Left lobe of liver (tissue), 2 donors: ENCODE measurements around the gene SULT1A4. TPM values are rescaled to one million over a fixed set of nuclear protein-coding genes. Genes with fewer than 3 reads are reported as not detected.
"Not testable (repeated sequence)": the region's sequence is repeated elsewhere in the genome, so short reads cannot be mapped to it uniquely, and the experiment has no call there.

Experiments used
- ATAC-seq: fragments of 200-7000 bp; cut with Tn5 transposase; one replicate; pipeline ENCODE4 v1.9.1; 2020; ENCODE audit warnings: mild to moderate bottlenecking, moderate library complexity
- DNase-seq: peaks from one replicate; pipeline ENCODE4 v3.0.0-alpha.2; 2020; ENCODE audit warnings: low spot score
- total RNA-seq: library from RNA; stranded (reverse); gene quantifications from one replicate; pipeline ENCODE4 v1.2.1, GENCODE V29; 2021
- donor health status: DM: no; HTN: no; CAD: no; lungs with moderate emphysema.
- donor health status: DM: no; HTN: yes; CAD: no.

The SULT1A4 gene
- total RNA-seq, result 8.3 TPM

DNA sequence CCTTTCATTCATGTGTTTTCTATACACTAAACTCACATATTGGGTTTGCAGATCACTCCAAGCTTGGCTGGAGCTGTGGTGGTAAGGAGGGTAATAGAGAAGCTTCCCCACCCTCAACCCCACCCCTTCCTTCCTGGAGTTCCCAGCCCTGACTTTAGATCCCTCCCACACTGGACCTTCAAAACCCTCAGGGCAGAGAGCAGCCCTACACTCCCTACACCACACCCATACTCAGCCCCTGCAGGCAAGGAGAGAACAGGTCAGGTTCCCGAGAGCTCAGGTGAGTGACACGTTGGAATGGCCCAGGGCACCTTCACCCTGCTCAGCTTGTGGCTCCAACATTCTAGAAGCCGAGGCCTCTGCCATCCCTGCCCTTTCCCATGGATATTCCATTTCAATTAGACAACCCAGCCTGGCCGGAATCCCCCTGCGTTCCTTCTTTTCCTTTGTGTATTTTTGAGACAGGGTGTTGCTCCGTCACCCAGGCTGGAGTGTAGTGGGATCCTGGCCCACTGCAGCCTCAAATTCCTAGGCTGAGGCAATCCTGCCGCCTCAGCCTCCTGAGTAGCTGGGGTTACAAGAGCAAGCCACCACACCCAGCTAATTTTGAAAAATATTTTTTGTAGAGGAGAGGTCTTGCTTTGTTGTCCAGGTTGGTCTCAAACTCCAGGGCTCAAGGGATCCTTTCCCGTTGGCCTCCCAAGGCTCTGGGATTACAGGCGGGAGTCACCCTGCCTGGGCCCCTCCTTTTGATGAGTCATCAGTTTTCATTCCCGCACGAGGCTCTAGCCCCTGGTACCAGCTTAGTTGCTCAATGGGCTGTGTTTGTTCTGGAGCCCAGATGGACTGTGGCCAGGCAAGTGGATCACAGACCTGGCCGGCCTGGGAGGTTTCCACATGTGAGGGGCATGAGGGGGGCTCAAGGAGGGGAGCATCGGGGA lies at the start of gene SULT1A4:
Gene SULT1A4 (plus strand): TSS at position 208 of the 941 bp plus-strand sequence. CDS start 1,473 bp downstream, outside the sequence.
- DNase-seq, result not testable (repeated sequence)
- ATAC-seq, result peak; percentile 78

DNA sequence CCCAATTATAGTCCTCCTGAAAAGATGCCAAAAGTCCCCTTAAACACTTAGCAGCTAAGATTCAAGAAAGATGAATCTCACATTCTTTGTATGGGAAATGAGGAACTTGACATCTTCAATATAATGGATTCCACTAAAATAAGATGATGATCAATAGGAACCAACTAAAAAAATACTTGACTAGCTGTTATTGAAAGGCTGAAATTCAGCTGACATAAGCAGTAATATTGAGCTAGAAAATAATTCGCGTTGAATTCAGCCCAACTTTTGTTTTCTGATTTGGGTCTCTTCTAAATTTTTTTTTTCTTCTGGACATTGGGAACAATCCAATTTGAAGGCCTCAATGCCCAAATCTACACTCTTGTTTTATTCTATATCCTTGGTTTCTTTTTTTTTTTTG lies 36.1 kb upstream of the SULT1A4 start:
- ATAC-seq, DNase-seq: not testable (repeated sequence)

DNA sequence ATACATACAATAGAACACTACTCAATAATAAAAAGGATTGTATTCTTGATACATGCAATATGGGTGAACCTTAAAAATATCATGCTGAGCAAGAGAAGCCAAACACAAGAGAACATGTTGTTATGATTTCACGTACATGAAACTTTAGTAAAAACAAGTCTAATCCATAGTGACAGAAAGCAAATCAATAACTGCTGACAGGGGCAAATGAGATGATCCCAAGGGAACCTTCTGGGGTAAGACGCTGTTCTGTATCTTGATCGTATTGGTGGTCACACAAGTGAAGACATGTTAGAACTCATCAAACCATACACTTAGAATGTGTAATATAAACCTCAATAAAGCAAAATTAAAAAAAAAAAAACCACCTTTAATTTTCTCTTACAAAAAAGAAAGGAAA lies 34.3 kb upstream of the SULT1A4 start:
- not testable (repeated sequence) for DNase-seq, ATAC-seq

DNA sequence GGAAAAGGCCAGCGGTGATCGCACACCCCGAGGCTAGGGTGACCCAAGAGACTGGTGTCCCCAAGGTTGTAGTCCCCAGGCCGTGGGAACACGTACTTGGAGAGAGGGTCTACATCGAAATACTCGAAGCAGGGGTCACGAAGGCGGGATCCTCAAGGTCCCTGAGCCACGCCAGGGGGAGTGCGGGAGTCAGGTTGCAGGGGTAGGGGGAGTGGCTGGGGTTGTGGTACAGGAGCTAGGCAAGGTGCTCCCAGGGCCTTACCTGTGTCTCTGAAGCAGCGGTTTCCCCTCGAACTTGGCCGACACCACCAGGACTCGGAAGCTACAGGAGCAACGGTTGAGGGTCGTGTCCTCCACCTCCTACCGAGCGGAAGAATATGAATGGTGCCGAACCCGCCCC lies 6.0 kb upstream of the SULT1A4 start:
- DNase-seq, result not testable (repeated sequence)
- ATAC-seq, result peak; percentile 41

DNA sequence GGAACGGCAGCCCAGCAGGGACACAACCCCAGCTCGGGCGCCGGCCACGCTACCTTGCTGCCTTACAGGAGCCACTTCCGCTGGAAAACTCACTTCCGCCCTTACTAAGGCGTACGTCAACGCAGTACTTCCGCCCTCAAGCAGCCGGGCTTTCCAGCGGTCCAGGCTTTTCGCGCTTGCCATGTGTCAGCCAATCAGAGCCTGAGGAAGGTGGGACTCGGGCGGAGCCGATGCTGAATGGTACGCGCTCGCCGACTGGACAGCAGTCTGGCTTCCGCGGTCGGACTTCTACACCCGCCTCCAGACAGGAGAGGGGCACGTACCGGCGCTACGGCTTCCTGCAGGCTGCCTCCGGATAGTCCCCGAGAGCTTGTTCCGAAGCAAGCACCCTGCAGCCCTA lies 5.4 kb upstream of the SULT1A4 start, which contains the start of the genes BOLA2 and SLX1B:
Gene BOLA2 (minus strand): TSS at position 83 of the 400 bp plus-strand sequence. CDS start 98 bp downstream, outside the sequence.
Gene SLX1B (plus strand): TSS at position 265 of the 400 bp plus-strand sequence.
- not testable (repeated sequence) for DNase-seq
- peak; percentile 86 for ATAC-seq

DNA sequence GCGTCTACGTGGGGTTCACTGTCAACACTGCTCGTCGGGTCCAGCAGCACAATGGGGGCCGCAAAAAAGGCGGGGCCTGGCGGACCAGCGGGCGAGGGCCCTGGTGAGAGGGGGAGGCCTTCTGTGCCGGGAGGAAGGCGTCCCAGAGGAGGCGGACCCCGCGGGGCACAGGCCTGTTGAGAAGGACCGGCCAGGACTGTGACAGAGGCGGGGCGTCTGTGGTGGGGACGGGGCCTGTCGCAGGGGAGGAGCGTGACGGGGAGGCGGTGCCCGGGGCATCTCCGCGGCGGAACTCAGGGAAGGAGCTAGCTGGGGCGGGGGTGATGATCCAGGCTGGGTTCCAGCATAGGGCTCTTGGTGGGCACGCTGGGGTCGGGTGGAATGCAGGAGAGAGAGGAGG lies 4.9 kb upstream of the SULT1A4 start:
- peak; percentile 77 for ATAC-seq
- DNase-seq, result not testable (repeated sequence)

DNA sequence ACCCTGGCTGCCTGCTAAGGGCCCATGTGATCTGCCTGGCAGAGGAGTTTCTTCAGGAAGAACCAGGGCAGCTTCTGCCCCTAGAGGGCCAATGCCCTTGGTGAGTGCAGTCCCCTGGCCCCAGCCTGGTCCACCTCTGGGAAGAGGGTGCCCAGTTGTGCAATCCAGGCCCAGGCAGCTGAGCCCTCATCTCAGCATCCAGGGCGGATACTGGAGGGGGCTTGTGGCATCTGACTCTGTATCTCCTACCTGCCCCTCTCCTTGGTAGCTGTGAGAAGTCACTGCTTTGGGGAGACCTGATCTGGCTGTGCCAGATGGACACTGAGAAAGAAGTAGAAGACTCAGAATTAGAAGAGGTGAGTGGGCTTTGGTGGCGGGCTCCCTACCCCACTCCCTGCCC lies 2.1 kb upstream of the SULT1A4 start:
- ATAC-seq, DNase-seq: not testable (repeated sequence)

DNA sequence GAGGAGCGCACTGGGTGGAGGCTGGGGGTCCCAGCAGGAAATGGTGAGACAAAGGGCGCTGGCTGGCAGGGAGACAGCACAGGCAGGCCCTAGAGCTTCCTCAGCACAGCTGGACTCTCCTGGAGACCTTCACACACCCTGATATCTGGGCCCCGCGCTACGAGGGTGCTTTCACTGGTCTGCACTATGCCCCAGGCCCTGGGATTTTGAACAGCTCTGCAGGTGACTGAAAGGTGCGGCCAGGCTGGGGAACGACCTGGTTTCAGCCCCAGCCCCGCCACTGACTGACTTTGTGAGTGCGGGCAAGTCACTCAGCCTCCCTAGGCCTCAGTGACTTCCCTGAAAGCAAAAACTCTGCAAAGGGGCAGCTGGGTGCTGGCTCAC lies 926 bp downstream of the SULT1A4 start:
- not testable (repeated sequence) for DNase-seq
- ATAC-seq, result peak; percentile 66

DNA sequence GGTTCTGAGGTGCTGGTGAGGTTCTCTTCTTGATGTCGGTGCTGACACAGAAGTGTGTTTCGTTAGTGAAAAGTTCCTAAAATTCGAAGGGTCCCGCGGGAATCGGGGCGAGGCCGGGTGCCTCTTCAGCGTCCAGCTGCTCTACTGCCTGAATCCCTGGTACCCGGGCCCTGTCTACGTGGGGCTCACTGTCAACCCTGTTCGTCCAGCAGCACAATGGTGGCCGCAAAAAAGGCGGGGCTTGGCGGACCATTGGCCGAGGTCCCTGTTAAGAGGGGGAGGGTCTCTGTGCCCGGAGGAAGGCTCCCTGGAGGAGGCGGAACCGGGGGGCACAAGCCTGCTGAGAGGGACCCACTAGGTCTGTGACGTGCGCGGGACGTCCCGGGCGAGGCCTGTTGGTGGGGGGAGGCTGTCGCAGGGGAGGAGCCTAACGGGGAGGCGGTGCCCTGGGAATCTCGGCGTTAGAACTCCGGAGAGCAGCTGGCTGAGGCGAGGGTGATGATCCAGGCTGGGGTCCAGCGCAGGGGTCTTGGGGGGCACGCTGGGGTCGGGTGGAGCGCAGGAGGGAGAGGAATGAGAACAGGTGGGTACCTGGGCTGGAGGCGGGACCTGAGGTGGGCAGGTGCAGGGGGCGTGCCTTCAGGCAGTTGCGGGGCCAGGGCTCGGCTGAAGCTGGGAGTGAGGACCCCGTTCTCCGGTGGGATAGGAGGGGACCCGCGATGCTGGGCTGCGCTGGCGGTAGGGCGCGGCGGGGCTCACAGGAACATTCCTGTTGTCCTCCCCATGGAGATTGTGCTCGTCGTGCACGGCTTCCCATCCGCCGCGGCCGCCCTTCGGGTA lies 6.5 kb downstream of the SULT1A4 start:
- DNase-seq, result not testable (repeated sequence)
- ATAC-seq, result peak; percentile 54

DNA sequence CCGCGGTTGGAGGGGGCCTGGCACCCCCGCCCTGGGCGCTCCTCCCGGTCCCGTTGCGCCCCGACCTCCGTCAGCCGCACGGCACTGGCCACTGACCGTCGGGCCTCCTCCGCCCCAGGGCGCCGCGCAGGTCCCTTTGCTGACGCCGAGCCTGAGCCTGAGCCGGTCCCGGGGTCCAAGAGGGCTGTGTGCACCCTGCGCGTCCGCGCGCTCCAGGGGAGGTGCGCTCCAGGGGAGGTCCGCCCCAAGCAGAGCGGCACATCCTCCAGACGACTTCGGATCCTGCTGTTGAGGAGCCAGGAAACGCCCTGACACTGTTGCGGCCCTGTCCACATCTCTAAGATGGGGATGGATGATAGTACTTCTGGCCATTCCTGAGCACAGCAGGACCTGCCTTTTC lies 7.2 kb downstream of the SULT1A4 start:
- DNase-seq, result not testable (repeated sequence)
- peak; percentile 14 for ATAC-seq

DNA sequence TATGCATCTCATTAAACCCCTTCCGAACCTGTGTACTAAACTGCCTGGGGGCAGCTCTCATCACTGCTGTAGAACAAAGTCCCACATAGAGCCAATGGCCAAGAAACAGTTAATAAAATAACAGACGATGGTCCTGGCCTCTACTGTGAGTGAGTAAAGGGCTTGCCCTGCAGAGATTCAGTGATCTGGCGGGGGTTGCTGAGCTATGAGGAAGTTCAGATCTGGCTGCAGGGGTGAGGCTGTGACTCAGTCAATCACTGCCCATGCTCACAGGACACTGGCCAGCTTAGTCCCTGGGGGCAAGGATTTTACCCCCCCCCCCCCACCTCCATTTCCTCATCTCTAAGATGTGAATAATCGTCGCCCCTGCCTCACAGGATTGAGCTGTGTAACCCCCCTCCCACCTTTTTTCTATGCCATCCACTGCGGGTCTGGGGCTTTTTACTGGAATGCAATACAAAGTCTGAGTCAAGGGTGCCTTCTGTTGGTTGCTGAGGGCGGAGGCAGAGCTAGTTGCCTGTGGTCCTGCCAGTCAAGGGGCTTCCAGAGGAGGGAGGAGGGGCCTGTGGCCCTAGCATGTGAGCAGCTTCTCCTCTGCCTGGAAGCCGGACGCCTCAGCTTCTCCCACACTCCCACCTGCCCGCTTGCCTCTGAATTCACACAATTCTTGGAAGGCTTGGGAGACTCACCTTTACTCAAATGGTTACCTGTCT lies 8.1 kb downstream of the SULT1A4 start:
- DNase-seq, ATAC-seq: not testable (repeated sequence)

DNA sequence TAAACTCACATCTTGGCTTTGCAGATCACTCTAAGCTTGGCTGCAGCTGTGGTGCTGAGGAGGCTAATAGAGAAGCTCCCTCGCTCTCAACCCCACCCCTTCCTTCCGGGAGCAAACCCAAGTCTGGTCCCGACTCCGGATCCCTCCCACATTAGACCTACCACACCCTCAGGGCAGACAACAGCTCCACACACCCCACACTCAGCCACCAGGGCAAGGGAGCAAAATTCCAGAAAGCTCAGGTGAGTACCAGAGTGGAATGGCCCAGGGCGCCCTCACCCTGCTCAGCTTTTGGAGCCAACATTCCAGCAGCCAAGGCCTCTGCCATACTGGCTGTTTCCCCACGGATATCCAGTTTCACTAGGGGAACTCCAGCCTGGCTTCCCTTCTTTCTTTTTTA lies 9.9 kb downstream of the SULT1A4 start:
- peak; percentile 79 for DNase-seq
- peak; percentile 88 for ATAC-seq

DNA sequence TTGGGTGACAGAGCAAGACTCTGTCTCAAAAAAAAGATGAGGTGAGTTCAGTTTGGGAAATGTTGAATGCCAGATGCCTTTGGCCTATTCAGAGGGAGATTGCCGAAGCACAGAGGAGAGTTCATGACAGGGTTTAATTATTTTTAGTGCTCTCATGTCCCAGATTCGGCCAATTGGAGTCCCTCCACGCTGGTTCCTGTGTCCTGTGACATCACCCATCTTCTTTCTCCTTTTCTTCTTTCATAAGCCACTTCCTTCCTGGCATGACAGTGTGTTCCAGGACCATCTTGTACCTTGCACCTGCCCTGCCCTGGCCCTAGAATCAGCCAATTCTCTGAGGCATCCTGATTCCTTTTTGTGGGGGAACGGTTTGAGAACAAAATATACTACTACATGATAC lies 12.4 kb downstream of the SULT1A4 start:
- DNase-seq, ATAC-seq: not testable (repeated sequence)

DNA sequence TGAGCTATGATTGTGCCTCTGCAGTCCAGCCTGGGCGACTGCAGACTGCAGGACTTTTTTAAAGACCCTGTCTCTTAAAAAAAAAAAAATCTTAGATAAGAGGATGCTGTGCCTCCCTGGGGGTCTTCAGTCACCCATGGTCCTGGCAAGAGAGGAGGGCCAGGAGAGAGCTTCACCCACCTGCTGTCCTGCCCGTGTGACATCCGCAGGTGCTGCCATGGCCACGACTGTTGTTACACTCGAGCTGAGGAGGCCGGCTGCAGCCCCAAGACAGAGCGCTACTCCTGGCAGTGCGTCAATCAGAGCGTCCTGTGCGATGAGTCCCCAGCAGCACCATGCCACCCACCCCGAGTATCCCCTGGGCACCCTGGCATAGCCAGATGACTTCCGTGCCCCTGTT lies 22.6 kb downstream of the SULT1A4 start:
- not testable (repeated sequence) for ATAC-seq
- DNase-seq, result peak; percentile 51

DNA sequence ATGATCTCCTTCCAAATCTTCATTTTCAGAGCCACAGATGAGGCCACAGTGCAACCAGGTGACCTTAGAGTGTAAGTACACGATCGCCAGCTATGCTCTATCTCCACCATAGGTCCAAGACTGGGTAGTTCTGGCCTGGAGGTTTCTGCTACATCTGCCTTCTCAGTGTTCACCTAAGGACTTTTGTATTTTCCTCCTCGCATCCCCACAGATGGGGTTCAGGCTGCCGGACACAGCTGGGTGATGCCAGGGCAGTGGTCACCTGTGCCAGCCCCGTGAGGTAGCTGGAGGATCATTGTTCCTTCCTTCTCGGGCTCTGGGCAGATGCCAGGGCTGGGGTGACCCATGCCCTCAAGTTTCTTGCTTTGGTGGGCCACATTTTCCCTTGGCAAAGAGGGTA lies 46.6 kb downstream of the SULT1A4 start, which contains the start of gene NPIPB12:
Gene NPIPB12 (minus strand): TSS at position 101 of the 400 bp plus-strand sequence.
- not testable (repeated sequence) for ATAC-seq

More for the DNA sequence above, 46.6 kb downstream of the SULT1A4 start, which contains the start of gene NPIPB12:
- DNase-seq, result not testable (repeated sequence)

Other genes starting within 250 kb of the SULT1A4 start
- 0.28 TPM for gene NPIPB11, start 53.2 kb upstream of the SULT1A4 start, total RNA-seq
- 2.4 TPM for gene BOLA2, start 5.6 kb upstream of the SULT1A4 start, total RNA-seq
- gene SLX1B, start 5.4 kb upstream of the SULT1A4 start, total RNA-seq, result 12.4 TPM
- gene NPIPB12, start 46.5 kb downstream of the SULT1A4 start, total RNA-seq, result 44.2 TPM
- gene SPN, start 203.3 kb downstream of the SULT1A4 start, total RNA-seq, result 1.3 TPM
- 143 TPM for gene QPRT, start 219.3 kb downstream of the SULT1A4 start, total RNA-seq